Stimulated activated CD8-positive, alpha-beta memory T cell treated with anti-CD3 and anti-CD28 coated beads, Interleukin-12 subunit alpha, Interleukin-12 subunit beta, amount 100 ng/mL, for 24 hours (primary cell): ENCODE results near the gene FIGNL2.
"Not testable (repeated sequence)": the region's sequence is repeated elsewhere in the genome, so short reads cannot be mapped to it uniquely, and the experiment has no call there.

Experiments
- DNase-seq: peaks from one replicate; pipeline ENCODE4 v3.0.0-alpha.2; 2020; ENCODE audit errors: extremely low read depth

FIGNL2 gene

GRCh38 chr12:51836041-51836826 lies 12.3 kb downstream of the FIGNL2 start:
- no peak for DNase-seq

- no peak for DNase-seq
These were observed 14.1 kb downstream of the FIGNL2 start for GRCh38 chr12:51834411-51834810.

- DNase-seq: no peak
These were observed 14.9 kb downstream of the FIGNL2 start for GRCh38 chr12:51833448-51834227.

GRCh38 chr12:51832354-51833107 lies 16.0 kb downstream of the FIGNL2 start:
- DNase-seq: no peak

GRCh38 chr12:51831817-51832216 lies 16.7 kb downstream of the FIGNL2 start:
- not testable (repeated sequence) for DNase-seq

GRCh38 chr12:51829641-51830040 lies 18.9 kb downstream of the FIGNL2 start:
- DNase-seq: no peak

- DNase-seq: no peak
These were observed 19.5 kb downstream of the FIGNL2 start for GRCh38 chr12:51829011-51829481.

- no peak for DNase-seq
These were observed 20.3 kb downstream of the FIGNL2 start for GRCh38 chr12:51827925-51828818.

GRCh38 chr12:51826881-51827280 lies 21.6 kb downstream of the FIGNL2 start:
- DNase-seq: no peak

- no peak for DNase-seq
These were observed 23.3 kb downstream of the FIGNL2 start for GRCh38 chr12:51825216-51825615.

- no peak for DNase-seq
These were observed 24.5 kb downstream of the FIGNL2 start for GRCh38 chr12:51823875-51824565.

- no peak for DNase-seq
These were observed 25.6 kb downstream of the FIGNL2 start for GRCh38 chr12:51822956-51823355.

- no peak for DNase-seq
These were observed 26.3 kb downstream of the FIGNL2 start for GRCh38 chr12:51822261-51822616.

GRCh38 chr12:51821440-51822260 lies 26.9 kb downstream of the FIGNL2 start:
- DNase-seq: no peak

- DNase-seq: peak; percentile 64
These were observed 27.7 kb downstream of the FIGNL2 start for GRCh38 chr12:51820526-51821439.

GRCh38 chr12:51819736-51820525 lies 28.6 kb downstream of the FIGNL2 start:
- DNase-seq: no peak

- DNase-seq: no peak
These were observed 29.8 kb downstream of the FIGNL2 start for GRCh38 chr12:51818566-51819300.
